Astrocyte of the cerebellum (primary cell): ENCODE data around the gene RILPL2.

Experiments used
- DNase-seq: peaks from one replicate; pipeline ENCODE4 v3.0.0-alpha.2; 2011; ENCODE audit warnings: low read depth
- H3K4me3 ChIP-seq: 2 replicates; pipeline ENCODE4 v1.5.1; 2011; ENCODE audit warnings: mild to moderate bottlenecking, low read depth, low read length, moderate library complexity
- in situ Hi-C: cut with HindIII; loops from 2 replicates; pipeline ENCODE4 v1.10.0; 2017; ENCODE audit warnings: low sequenced_read_pairs
- TF ChIP-seq, protein P1 (sequence below): IDR thresholded peaks from 2 replicates; pipeline ENCODE4 v1.5.1; 2012; ENCODE audit warnings: low read length, low read depth, moderate library complexity, mild to moderate bottlenecking; ENCODE audit errors: missing control alignments

RILPL2 gene

DNA sequence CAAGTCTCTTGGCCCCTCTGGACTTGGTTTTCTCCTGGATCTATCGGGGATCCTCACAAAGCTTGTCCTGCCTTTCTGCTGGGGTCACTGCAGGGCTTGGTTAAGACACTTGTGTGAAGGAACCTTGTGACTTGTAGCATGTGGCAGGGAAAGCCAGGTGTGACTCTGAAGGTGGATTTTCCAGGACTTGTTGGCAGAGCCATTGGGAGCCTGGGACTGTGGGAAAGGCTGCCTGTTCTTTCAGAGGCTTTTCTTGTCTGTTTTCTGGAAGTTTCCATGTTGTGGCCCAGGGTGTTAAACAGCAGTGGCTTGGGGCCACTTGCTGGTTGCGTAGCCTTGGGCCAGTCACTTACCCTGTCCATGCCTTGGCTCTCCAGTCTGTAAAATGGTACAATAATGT is 39.9 kb downstream of the RILPL2 start:
- in situ Hi-C loops, result loop anchor here (5.0 kb wide), 1 partner anchor 76 kb away; no protein-coding TSS in a partner anchor
- TF ChIP-seq, protein P1, sequence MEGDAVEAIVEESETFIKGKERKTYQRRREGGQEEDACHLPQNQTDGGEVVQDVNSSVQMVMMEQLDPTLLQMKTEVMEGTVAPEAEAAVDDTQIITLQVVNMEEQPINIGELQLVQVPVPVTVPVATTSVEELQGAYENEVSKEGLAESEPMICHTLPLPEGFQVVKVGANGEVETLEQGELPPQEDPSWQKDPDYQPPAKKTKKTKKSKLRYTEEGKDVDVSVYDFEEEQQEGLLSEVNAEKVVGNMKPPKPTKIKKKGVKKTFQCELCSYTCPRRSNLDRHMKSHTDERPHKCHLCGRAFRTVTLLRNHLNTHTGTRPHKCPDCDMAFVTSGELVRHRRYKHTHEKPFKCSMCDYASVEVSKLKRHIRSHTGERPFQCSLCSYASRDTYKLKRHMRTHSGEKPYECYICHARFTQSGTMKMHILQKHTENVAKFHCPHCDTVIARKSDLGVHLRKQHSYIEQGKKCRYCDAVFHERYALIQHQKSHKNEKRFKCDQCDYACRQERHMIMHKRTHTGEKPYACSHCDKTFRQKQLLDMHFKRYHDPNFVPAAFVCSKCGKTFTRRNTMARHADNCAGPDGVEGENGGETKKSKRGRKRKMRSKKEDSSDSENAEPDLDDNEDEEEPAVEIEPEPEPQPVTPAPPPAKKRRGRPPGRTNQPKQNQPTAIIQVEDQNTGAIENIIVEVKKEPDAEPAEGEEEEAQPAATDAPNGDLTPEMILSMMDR, result no peak
- DNase-seq, result no peak
- no peak overlapping the region for H3K4me3 ChIP-seq

DNA sequence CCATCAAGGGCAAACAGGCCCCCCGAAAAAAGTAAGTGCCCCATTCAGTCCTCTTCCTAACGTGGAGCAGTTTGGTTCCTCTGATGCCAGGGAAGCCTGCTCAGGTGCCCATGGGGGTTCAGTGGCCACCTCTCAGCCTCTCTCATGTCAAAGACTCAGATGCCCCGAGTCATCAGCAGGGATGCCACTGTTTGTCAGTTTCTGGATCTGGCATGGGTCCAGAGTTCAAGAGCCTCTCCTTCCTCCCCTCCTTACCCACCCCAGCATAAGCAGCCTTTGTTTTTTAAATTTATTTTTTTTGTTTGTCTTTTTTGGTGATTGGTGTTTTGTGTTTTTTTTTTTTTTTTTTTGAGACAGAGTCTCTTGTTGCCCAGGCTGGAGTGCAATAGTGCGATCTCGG is 41.2 kb downstream of the RILPL2 start:
- TF ChIP-seq, protein P1, result no peak
- in situ Hi-C loops, result loop anchor here (5.0 kb wide), 1 partner anchor 77 kb away; no protein-coding TSS in a partner anchor
- DNase-seq, result no peak
- no peak overlapping the region for H3K4me3 ChIP-seq

- DNase-seq, result no peak
- TF ChIP-seq, protein P1, result no peak
Observed at GRCh38 chr12:123393747-123394146, 42.7 kb downstream of the RILPL2 start.

DNA sequence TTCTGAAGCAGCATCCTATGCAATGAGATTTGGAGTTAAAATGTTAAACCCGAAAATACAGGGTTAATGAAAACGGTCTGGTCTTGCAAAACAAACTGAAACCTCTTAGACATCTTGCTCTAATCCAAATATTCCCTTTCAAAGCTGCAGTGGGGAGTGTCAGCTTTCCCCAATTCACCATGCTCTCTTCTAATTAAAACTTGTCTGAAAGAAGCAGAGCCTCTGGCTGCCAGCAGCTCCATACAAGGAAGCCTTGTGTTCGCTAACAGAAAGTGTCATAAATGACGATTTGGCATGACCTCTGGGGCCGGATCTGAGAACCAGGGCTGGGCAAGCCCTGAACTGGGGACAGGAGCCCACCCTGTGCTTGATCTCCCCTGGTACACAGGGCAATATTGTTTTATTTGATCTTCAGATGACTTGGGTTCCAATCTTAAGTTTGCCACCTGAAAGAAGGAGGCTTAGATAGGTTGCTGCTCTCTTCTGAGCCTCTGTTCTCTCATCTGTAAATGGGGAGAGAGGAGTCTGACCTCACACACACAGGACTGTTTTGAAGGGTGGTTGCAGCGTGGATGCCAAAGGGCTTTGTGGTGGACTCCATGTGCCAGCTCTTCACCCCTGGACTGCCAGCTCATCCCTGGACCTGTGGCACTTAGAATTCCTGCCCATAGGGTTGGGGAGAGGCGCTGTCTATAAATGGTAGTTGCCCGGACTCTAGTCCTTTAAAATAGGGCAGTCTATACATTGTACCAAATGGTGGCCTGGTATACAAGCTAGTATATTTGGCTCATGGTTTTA is 44.7 kb downstream of the RILPL2 start:
- H3K4me3 ChIP-seq, result no peak overlapping the region
- TF ChIP-seq, protein P1, result no peak
- in situ Hi-C loops, result no loop called here
- DNase-seq, result no peak

More at GRCh38 chr12:123393747-123394146, 42.7 kb downstream of the RILPL2 start:
- in situ Hi-C loops, result no loop called here
- no peak overlapping the region for H3K4me3 ChIP-seq

GRCh38 chr12:123390498-123391426 is 45.7 kb downstream of the RILPL2 start:
- H3K4me3 ChIP-seq, result peak overlapping the region; percentile 62

More at GRCh38 chr12:123390498-123391426, 45.7 kb downstream of the RILPL2 start:
- in situ Hi-C loops, result no loop called here
- TF ChIP-seq, protein P1, result peak; percentile 12
- DNase-seq, result no peak
